Mesodermal cell (in vitro differentiated cells): ENCODE measurements around the gene NPHP1. TPM values are rescaled to one million over a fixed set of nuclear protein-coding genes. Genes with fewer than 3 reads are reported as not detected.
"Not testable (repeated sequence)": the region's sequence is repeated elsewhere in the genome, so short reads cannot be mapped to it uniquely, and the experiment has no call there.

Experiments
- H3K27ac ChIP-seq: 2 replicates; pipeline ENCODE4 v1.7.0; 2013; ENCODE audit warnings: mild to moderate bottlenecking, low read depth, low read length, moderate library complexity; ENCODE audit not compliant: severe bottlenecking
- H3K36me3 ChIP-seq: 2 replicates; pipeline ENCODE4 v1.7.1; 2013; ENCODE audit warnings: mild to moderate bottlenecking, low read length, moderate library complexity; ENCODE audit not compliant: control insufficient read depth, insufficient read depth
- H3K4me1 ChIP-seq: one replicate; pipeline ENCODE4 v1.7.1; 2013; ENCODE audit warnings: mild to moderate bottlenecking, low read length; ENCODE audit not compliant: insufficient read depth, control insufficient read depth, poor library complexity, severe bottlenecking
- H3K4me3 ChIP-seq: 2 replicates; pipeline ENCODE4 v1.7.0; 2013; ENCODE audit warnings: low read length, control low read depth, mild to moderate bottlenecking; ENCODE audit not compliant: insufficient read depth, poor library complexity, severe bottlenecking; ENCODE audit errors: extremely low read depth
- H3K9me3 ChIP-seq: 2 replicates; pipeline ENCODE4 v1.7.1; 2013; ENCODE audit warnings: mild to moderate bottlenecking, low read length, moderate library complexity; ENCODE audit not compliant: control insufficient read depth
- WGBS, 2 experiments: methylation state at CpG; one replicate each; pipeline ENCODE4 v1.1.5; 2013; ENCODE audit warnings: missing lambda C conversion rate in 2 of 2; ENCODE audit not compliant: insufficient coverage in 2 of 2; 5-methylcytosine and 5-hydroxymethylcytosine counted together
- polyA plus RNA-seq, 2 experiments: library from polyadenylated mRNA; stranded (reverse); fragments of 50-300 nt; gene quantifications; one replicate each; pipeline ENCODE4 v1.2.3, GENCODE V29; 2013

The NPHP1 gene
- polyA plus RNA-seq (2013, experiment 1 of 2) = 7.3 TPM
- polyA plus RNA-seq (2013, experiment 2 of 2) = 8.1 TPM

GRCh38 chr2:110204408-110205385, at the start of gene NPHP1:
TSS of gene NPHP1 (minus strand) at chr2:110205013. CDS start at chr2:110204968, 45 bp downstream.
- 4 to 7% methylated on average over 23 to 36 of the region's 43 CpGs for WGBS, 2 experiments
- Histone ChIP-seq H3K4me1 (peaks cover 6% of the 10 kb centered on the region), H3K4me3 (peak within 1 kb of the TSS; percentile 74), H3K27ac (peak within 1 kb of the TSS; percentile 43), H3K9me3 (no peaks in the 10 kb centered on the region), H3K36me3 (peaks cover 6% of the 10 kb centered on the region)

- H3K36me3 ChIP-seq, H3K27ac ChIP-seq, H3K4me3 ChIP-seq, H3K9me3 ChIP-seq, H3K4me1 ChIP-seq: not testable (repeated sequence)
- 89% methylated on average over 4 of the region's 7 CpGs; no CpG with 5 or more reads in 1 of the 2 experiments for WGBS, 2 experiments
Measured at GRCh38 chr2:110248081-110248795, 43.4 kb upstream of the NPHP1 start.

- not testable (repeated sequence) for H3K4me1 ChIP-seq, H3K4me3 ChIP-seq, H3K9me3 ChIP-seq, H3K36me3 ChIP-seq, H3K27ac ChIP-seq
- no CpG with 5 or more reads among the region's 89 CpGs for whole genome bisulfite sequencing, 2 experiments
Measured at GRCh38 chr2:110245488-110246435, 40.9 kb upstream of the NPHP1 start.

- H3K4me1 ChIP-seq, H3K9me3 ChIP-seq, H3K36me3 ChIP-seq, H3K4me3 ChIP-seq, H3K27ac ChIP-seq: not testable (repeated sequence)
- WGBS, 2 experiments = no CpG with 5 or more reads among the region's 3 CpGs
Measured at GRCh38 chr2:110243283-110243682, 38.5 kb upstream of the NPHP1 start.

GRCh38 chr2:110234514-110234913, 29.7 kb upstream of the NPHP1 start:
- not testable (repeated sequence) for H3K4me3 ChIP-seq, H3K4me1 ChIP-seq, H3K36me3 ChIP-seq, H3K27ac ChIP-seq, H3K9me3 ChIP-seq
- WGBS, 2 experiments = no CpG with 5 or more reads among the region's 5 CpGs

GRCh38 chr2:110229886-110230285, 25.1 kb upstream of the NPHP1 start:
- no CpG with 5 or more reads among the region's 1 CpG for WGBS, 2 experiments
- H3K9me3 ChIP-seq, H3K27ac ChIP-seq, H3K4me1 ChIP-seq, H3K36me3 ChIP-seq, H3K4me3 ChIP-seq: not testable (repeated sequence)

- H3K27ac ChIP-seq, H3K4me1 ChIP-seq, H3K4me3 ChIP-seq, H3K9me3 ChIP-seq, H3K36me3 ChIP-seq: not testable (repeated sequence)
- WGBS, 2 experiments = 100% methylated on average over 1 of the region's 1 CpG; no CpG with 5 or more reads in 1 of the 2 experiments
Measured at GRCh38 chr2:110222626-110223025, 17.8 kb upstream of the NPHP1 start.

- 60 to 65% methylated on average over 3 to 4 of the region's 4 CpGs for WGBS, 2 experiments
- H3K9me3 ChIP-seq = no peaks in the 10 kb centered on the region
- H3K4me1 ChIP-seq = no peaks in the 10 kb centered on the region
- no peak overlapping the region for H3K4me3 ChIP-seq
- H3K36me3 ChIP-seq = no peaks in the 10 kb centered on the region
- no peak overlapping the region for H3K27ac ChIP-seq
Measured at GRCh38 chr2:110221938-110222337, 17.1 kb upstream of the NPHP1 start.

- H3K4me1 ChIP-seq = no peaks in the 10 kb centered on the region
- H3K27ac ChIP-seq = no peak overlapping the region
- H3K4me3 ChIP-seq = no peak overlapping the region
- H3K9me3 ChIP-seq = no peaks in the 10 kb centered on the region
- WGBS, 2 experiments = 74 to 82% methylated on average over 2 of the region's 2 CpGs
- no peaks in the 10 kb centered on the region for H3K36me3 ChIP-seq
Measured at GRCh38 chr2:110220190-110220564, 15.4 kb upstream of the NPHP1 start.

- WGBS, 2 experiments = 63 to 67% methylated on average over 1 of the region's 1 CpG
- no peaks in the 10 kb centered on the region for H3K9me3 ChIP-seq
- H3K4me1 ChIP-seq = no peaks in the 10 kb centered on the region
- H3K27ac ChIP-seq = no peak overlapping the region
- no peak overlapping the region for H3K4me3 ChIP-seq
- no peaks in the 10 kb centered on the region for H3K36me3 ChIP-seq
Measured at GRCh38 chr2:110219496-110220189, 14.8 kb upstream of the NPHP1 start.
